Measurements from ENCODE around the gene PIGS. TPM values are rescaled to one million over a fixed set of nuclear protein-coding genes. Genes with fewer than 3 reads are reported as not detected.

The PIGS gene
- total and polyA plus RNA-seq, 2 of the 4 experiments (the other 2 are of a cell fraction): 28.7 to 78.9 TPM

- H3K9me1 ChIP-seq (ENCODE audit: insufficient read depth, low read length): no peaks in the 10 kb centered on the region
- no peak overlapping the region for H2AK5ac ChIP-seq (ENCODE audit: low read depth, low read length)
- no peak overlapping the region for H3K4me3 ChIP-seq (ENCODE audit: insufficient read depth, low read depth, low read length)
- CTCF ChIA-PET: no interaction called here
- no peaks in the 10 kb centered on the region for H3K9me3 ChIP-seq (ENCODE audit: control insufficient read depth, insufficient read depth, low read length)
- H4K20me1 ChIP-seq (ENCODE audit: insufficient read depth, low read length): no peaks in the 10 kb centered on the region
- H4K5ac ChIP-seq (ENCODE audit: low read depth, low read length): no peak overlapping the region
- intact Hi-C loops (cut with micrococcal nuclease) (loop anchor here (10.0 kb wide), 1 partner anchor 140 kb away; the partner anchor contains the start of gene SLC46A1), dilution Hi-C loops (cut with HindIII; ENCODE audit: low sequenced_read_pairs, unreplicated experiment) (no loop called here), in situ Hi-C loops (cut with MboI; ENCODE audit: low sequenced_read_pairs) (no loop called here)
- WGBS, 2 experiments (ENCODE audit: extremely low coverage in 2 of 2, insufficient read length in 1 of 2): 51% methylated on average over 2 of the region's 2 CpGs; no CpG with 5 or more reads in 1 of the 2 experiments
- no peak overlapping the region for H2BK15ac ChIP-seq (ENCODE audit: low read depth, low read length)
- no peak overlapping the region for H4K8ac ChIP-seq (ENCODE audit: low read depth in 2 of 2, low read length in 2 of 2)
- peaks cover 3 to 6% of the 10 kb centered on the region in 2 experiments; a peak in 1 of 4 replicates for H3K79me1 ChIP-seq (ENCODE audit: low read depth in 1 of 2, low read length in 2 of 2)
- H4K91ac ChIP-seq (ENCODE audit: insufficient read depth, low read depth, low read length): no peak overlapping the region
- H3K4me1 ChIP-seq (ENCODE audit: control insufficient read depth, insufficient read depth, low read length): no peaks in the 10 kb centered on the region
- ATAC-seq (ENCODE audit: low read depth) (no peak), DNase-seq (no peak)
- H2BK120ac ChIP-seq (ENCODE audit: low read depth, low read length): no peak overlapping the region
- H3K18ac ChIP-seq (ENCODE audit: low read depth, low read length): no peak overlapping the region
- no peak overlapping the region for H2AFZ ChIP-seq (replicated peaks; ENCODE audit: low read length, poor library complexity)
- POLR2A ChIA-PET (ENCODE audit: unreplicated experiment): no interaction called here
- no peak overlapping the region for H3K14ac ChIP-seq (replicated peaks; ENCODE audit: low read depth, low read length)
- H3K27me3 ChIP-seq (ENCODE audit: control insufficient read depth, insufficient read depth, low read length): no peaks in the 10 kb centered on the region
- no peak overlapping the region for H2AK9ac ChIP-seq (replicated peaks; ENCODE audit: low read depth, low read length, poor library complexity)
- no peak overlapping the region for H3K9ac ChIP-seq (ENCODE audit: low read depth, low read length)
- no peak overlapping the region for H3K56ac ChIP-seq (ENCODE audit: extremely low read depth, insufficient read depth, low read length)
- no peak overlapping the region for H2BK5ac ChIP-seq (ENCODE audit: low read depth, low read length, poor library complexity, severe bottlenecking)
- no peak overlapping the region for H3K4me2 ChIP-seq (ENCODE audit: low read depth, low read length)
- TF ChIP-seq SMC3 (IDR thresholded peaks at IDR 0.05; ENCODE audit: low read depth, low read length): no peak
- TF ChIP-seq, protein P1, sequence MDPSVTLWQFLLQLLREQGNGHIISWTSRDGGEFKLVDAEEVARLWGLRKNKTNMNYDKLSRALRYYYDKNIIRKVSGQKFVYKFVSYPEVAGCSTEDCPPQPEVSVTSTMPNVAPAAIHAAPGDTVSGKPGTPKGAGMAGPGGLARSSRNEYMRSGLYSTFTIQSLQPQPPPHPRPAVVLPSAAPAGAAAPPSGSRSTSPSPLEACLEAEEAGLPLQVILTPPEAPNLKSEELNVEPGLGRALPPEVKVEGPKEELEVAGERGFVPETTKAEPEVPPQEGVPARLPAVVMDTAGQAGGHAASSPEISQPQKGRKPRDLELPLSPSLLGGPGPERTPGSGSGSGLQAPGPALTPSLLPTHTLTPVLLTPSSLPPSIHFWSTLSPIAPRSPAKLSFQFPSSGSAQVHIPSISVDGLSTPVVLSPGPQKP (IDR thresholded peaks at IDR 0.05; ENCODE audit: borderline replicate concordance, low read depth, low read length): no peak
- TF ChIP-seq CEBPB (IDR thresholded peaks at IDR 0.05; ENCODE audit: low read depth, low read length): no peak
- no peak for TF ChIP-seq RCOR1 (IDR thresholded peaks at IDR 0.05; ENCODE audit: insufficient replicate concordance, low read length)
- no peak for TF ChIP-seq FOS (IDR thresholded peaks at IDR 0.05; ENCODE audit: low read depth, low read length)
- TF ChIP-seq RAD21 (IDR thresholded peaks at IDR 0.05; ENCODE audit: low read length): no peak
- no peak for TF ChIP-seq MAZ (IDR thresholded peaks at IDR 0.05; ENCODE audit: borderline replicate concordance, low read depth, low read length)
- TF ChIP-seq RFX5 (IDR thresholded peaks at IDR 0.05; ENCODE audit: low read depth, low read length): no peak
- TF ChIP-seq MAFK (IDR thresholded peaks at IDR 0.05; ENCODE audit: low read depth, low read length): no peak
- no TSS peak for BruUV-seq (replicated peaks)
- no peak overlapping the region for H2BK20ac ChIP-seq (ENCODE audit: low read depth, low read length)
- H3K23ac ChIP-seq (ENCODE audit: low read depth, low read length): no peak overlapping the region
- H3K36me3 ChIP-seq (ENCODE audit: control insufficient read depth, insufficient read depth, low read length): peaks cover 8% of the 10 kb centered on the region; the same call in 1 of the 2 replicates
- H3K4ac ChIP-seq (ENCODE audit: low read depth, low read length): no peak overlapping the region
- no peak overlapping the region for H3K27ac ChIP-seq (ENCODE audit: insufficient read depth, low read length)
Observed at GRCh38 chr17:28545141-28545503, 26.2 kb downstream of the PIGS start.

Data from IMR-90 (cell line).